ENCODE results near the gene CFAP298.
"Not testable (repeated sequence)": the region's sequence is repeated elsewhere in the genome, so short reads cannot be mapped to it uniquely, and the experiment has no call there.

CFAP298 gene

DNA sequence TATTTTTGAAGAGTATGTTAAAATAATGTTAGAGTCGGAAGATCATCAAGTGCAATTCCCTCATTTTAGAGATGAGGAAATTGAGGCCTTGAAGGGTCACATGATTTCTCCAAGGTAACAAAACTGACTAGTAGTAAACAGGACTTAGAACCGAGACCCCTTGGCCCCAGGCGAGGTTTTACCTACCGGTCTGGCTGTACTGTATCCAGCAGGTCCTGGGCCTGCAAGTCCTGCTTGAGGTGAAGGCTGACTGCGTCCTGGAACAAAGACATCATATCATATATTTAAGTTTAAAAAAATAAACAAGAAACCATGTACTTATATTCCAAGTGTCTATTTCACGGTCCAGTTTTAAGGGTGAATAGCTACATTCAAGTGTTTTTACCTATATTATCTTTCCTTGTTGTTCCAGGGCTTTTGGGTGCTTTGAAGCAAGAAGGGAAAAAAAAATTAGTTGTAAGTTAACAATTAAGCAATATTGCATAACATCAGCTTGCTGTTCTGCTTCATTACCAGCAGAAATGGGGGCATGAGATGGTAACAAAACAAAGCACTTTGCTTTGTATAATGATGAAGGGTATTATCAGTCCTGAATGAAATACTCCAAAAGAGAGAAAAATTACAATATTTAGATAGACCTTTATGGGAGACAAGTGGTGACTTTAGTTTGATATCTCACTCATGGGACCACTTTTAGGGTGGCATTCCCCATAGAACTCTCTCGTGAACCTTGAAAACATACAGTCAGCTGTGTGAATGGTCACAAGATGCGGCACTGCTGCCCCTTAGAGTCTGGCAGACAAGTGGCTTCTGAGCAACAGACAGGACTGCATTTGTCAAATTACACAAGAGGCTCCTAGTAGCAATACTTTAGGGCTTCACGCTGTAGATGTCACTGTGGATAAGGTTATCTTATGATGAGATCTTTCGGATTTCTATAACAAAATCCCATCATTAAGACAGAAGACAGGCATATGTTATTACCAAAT is 29.8 kb upstream of the CFAP298 start:
- H3K4me3 ChIP-seq (ENCODE audit: low read depth, low read length) = no peak overlapping the region
- no peak for DNase-seq (ENCODE audit: low read depth)
- TF ChIP-seq, protein P1, sequence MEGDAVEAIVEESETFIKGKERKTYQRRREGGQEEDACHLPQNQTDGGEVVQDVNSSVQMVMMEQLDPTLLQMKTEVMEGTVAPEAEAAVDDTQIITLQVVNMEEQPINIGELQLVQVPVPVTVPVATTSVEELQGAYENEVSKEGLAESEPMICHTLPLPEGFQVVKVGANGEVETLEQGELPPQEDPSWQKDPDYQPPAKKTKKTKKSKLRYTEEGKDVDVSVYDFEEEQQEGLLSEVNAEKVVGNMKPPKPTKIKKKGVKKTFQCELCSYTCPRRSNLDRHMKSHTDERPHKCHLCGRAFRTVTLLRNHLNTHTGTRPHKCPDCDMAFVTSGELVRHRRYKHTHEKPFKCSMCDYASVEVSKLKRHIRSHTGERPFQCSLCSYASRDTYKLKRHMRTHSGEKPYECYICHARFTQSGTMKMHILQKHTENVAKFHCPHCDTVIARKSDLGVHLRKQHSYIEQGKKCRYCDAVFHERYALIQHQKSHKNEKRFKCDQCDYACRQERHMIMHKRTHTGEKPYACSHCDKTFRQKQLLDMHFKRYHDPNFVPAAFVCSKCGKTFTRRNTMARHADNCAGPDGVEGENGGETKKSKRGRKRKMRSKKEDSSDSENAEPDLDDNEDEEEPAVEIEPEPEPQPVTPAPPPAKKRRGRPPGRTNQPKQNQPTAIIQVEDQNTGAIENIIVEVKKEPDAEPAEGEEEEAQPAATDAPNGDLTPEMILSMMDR (IDR thresholded peaks at IDR 0.05; ENCODE audit: control insufficient read depth, extremely low read depth, insufficient read depth) = no peak

DNA sequence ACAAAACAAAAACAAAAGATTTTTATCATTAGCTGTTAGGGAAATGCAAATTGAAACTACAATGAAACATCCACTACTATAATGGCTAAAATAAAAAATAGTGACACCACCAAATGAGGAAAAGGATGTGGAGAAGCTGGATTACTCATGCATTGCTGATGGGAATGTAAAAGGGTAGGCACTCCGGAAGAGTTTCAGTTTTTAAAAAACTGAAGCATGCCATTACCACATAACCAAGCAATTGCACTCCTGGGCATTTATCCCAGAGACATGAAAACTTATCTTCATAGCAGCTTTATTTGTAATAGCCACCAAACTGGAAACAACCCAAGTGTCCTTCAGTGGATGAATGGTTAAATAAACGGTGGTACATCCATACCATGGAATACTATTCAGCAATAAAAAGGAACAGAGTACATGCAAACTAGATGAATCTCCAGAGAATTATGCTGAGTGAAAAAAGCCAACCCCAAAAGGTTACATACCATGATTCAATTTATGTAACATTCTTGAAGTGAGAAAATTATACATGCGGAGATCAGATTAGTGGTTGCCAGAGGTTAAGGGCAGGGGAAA is 14.5 kb upstream of the CFAP298 start:
- H3K4me3 ChIP-seq (ENCODE audit: low read depth, low read length) = no peak overlapping the region
- TF ChIP-seq, protein P1 (IDR thresholded peaks at IDR 0.05; ENCODE audit: control insufficient read depth, extremely low read depth, insufficient read depth) = no peak
- no peak for DNase-seq (ENCODE audit: low read depth)

DNA sequence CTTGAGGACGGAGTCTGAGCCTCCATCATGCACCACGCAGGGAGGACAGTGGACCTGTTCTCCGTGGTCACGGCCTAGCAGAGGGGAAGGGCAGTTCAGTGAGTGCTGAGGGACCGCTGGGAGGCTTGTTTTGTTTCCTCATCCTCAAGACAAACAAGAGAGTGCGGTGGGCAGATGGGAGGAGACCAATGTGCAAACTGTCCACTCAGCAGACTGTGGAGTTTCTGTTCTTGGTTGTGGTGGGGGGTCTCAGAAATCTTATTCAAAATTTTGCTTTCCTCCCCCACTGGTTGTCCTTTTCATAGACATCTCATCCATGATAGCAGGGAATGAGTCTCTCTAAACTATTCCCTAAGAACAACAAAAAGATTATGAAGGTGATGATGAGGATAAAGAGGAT is 6.0 kb upstream of the CFAP298 start:
- DNase-seq (ENCODE audit: low read depth); H3K4me3 ChIP-seq (ENCODE audit: low read depth, low read length): not testable (repeated sequence)

DNA sequence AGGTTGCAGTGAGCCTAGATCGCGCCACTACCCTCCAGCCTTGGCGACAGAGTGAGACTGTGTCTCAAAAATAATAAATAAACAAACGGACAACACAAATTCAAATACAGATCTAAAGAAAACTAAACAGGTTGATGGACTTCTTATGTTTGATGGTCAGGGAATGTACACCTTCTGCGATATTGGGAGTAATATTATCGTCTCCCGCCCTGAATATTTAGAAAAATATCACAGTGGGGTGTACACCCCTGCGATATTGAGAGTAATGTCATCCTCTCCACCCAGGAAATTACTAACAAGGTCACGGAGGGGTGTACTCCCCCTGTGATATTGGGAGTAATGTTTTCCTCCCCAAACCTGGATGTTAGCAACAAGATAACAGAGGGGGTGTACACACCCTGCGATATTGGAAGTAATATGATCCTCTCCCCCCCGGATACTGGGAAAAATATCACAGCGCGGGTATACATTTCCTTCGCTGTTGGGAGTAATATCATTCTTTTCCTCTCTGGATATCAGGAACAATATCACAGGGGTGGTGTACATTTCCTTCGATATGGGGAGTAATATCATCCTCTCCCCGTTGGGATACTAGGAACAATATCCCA is 1.4 kb upstream of the CFAP298 start:
- no peak for DNase-seq (ENCODE audit: low read depth)
- TF ChIP-seq, protein P1 (IDR thresholded peaks at IDR 0.05; ENCODE audit: control insufficient read depth, extremely low read depth, insufficient read depth) = no peak
- peak overlapping the region; percentile 97 for H3K4me3 ChIP-seq (ENCODE audit: low read depth, low read length)

DNA sequence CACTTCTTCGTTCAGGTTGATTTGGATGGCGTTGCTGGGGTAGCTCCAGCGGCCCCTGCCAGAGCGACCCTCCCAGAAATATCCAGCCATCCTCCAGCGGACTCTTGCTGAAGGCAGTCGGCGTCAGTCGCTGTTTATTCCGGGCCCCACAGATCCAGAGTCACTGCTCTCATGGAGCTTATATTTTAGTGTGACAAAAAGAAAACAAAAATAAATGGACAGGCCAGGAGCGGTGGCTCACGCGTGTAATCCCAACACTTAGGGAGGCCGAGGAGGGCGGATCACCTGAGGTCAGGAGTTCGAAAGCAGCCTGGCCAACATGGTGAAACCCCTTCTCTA is 791 bp upstream of the CFAP298 start:
- TF ChIP-seq, protein P1 (IDR thresholded peaks at IDR 0.05; ENCODE audit: control insufficient read depth, extremely low read depth, insufficient read depth) = no peak
- H3K4me3 ChIP-seq (ENCODE audit: low read depth, low read length) = peak overlapping the region; percentile 97
- DNase-seq (ENCODE audit: low read depth) = no peak

DNA sequence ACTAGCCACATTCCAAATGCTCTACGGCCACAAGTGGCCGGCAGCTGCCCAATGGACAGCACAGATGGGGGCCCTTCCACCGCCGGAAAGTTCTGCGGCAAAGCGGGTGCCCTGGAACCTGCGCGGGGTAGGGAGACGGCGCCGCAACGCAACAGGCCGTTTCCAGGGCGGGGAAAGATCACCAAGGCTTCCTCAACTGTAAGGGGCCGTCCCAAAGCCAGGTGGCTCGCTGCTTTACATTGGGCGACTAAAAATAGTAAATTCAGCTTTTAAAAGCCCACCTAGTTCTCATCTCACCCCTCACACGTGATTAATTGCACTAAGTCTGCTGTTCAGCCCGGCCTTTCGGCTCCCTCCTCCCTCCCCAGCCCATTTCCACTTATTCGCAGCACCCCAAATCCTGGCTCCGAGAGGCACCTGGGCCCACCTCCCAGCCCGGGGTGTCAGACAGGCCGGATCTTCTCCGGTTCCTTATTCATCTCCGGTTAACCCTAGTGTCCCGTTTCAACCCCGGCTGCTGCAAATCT is 643 bp downstream of the CFAP298 start:
- H3K4me3 ChIP-seq (ENCODE audit: low read depth, low read length) = peak overlapping the region; percentile 97
- TF ChIP-seq, protein P1 (IDR thresholded peaks at IDR 0.05; ENCODE audit: control insufficient read depth, extremely low read depth, insufficient read depth) = no peak
- no peak for DNase-seq (ENCODE audit: low read depth)

DNA sequence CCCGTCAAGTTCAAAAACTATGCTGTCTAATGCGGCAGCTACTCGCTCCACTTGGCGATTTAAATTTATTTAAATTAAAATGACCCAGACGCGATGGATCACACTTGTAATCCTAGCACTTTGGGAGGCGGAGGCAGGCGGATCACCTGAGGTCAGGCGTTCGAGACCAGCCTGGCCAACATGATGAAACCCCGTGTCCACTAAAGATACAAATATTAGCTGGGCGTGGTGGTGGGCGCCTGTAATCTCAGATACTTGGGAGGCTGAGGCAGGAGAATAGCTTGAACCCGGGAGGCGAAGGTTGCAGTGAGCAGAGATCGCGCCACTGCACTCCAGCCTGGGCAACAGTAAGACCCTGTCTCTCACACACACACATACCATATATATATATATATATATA is 1.2 kb downstream of the CFAP298 start:
- not testable (repeated sequence) for DNase-seq (ENCODE audit: low read depth)
- H3K4me3 ChIP-seq (ENCODE audit: low read depth, low read length) = peak overlapping the region; percentile 97

Measured in LNCaP clone FGC (cell line).